Measurements from ENCODE around the gene EFNA5. TPM values are rescaled to one million over a fixed set of nuclear protein-coding genes. Genes with fewer than 3 reads are reported as not detected.

The EFNA5 gene
- total and polyA plus RNA-seq, 10 of the 15 experiments (the other 5 are each of a cell fraction or from before 2014, with no cell fraction given), result 0.19 to 12.6 (median 3.9) TPM

DNA sequence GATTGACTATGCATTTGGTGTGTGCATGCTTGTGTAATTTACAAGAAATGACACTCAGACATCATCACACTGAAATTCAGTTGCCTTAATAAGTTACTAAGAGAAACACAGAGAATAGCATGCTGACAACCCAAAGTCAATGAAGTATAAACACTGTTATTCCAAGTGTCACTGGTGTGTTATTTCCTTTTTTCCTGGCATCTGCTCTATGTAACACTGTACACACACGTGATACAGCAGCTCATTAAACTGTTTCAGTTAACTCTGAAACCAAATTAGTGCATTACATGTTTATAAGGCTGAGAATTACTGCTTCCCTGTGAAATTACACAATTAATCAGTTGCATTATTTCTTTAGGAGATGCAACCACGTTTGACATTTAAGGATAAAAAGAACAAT, 252.7 kb downstream of the EFNA5 start:
- ChIA-PET SMC1A (ENCODE audit: uncharacterized antibody, unreplicated experiment) (interaction anchor here (1.2 to 1.8 kb wide), 3 partner anchors 11 to 37 kb away, joined by 3 to 6 read pairs (median 5); no protein-coding TSS in a partner anchor), CTCF (no interaction called here), POLR2A (no interaction called here), RAD21 (ENCODE audit: unreplicated experiment) (interaction anchor here (1.4 kb wide), 1 partner anchor 50 kb away, joined by 3 read pairs; no protein-coding TSS in a partner anchor)
- BruUV-seq (replicated peaks), result no TSS peak
- Histone ChIP-seq H2AFZ (ENCODE audit: control insufficient read depth, low read depth, low read length) (no peak overlapping the region), H3K4me2 (ENCODE audit: control insufficient read depth, insufficient read depth) (no peak overlapping the region), H3K36me3 (ENCODE audit: control insufficient read depth in 2 of 2, insufficient read depth in 2 of 2, low read length in 1 of 2) (no peaks in the 10 kb centered on the region), H3K9ac (ENCODE audit: control insufficient read depth, insufficient read depth, low read length) (no peak overlapping the region), H3K79me2 (ENCODE audit: control insufficient read depth, insufficient read depth, low read length) (no peaks in the 10 kb centered on the region), H3K4me3 (no peak overlapping the region), H3K27me3 (replicated peaks in 1 of 2; ENCODE audit: control insufficient read depth in 2 of 2, insufficient read depth in 2 of 2, low read length in 1 of 2) (no peaks in the 10 kb centered on the region; a peak in 1 of 4 replicates), H3K27ac (ENCODE audit: control insufficient read depth, insufficient read depth) (no peak overlapping the region), H3K9me3 (replicated peaks; ENCODE audit: control insufficient read depth, insufficient read depth, low read length) (no peaks in the 10 kb centered on the region), H4K20me1 (ENCODE audit: control insufficient read depth, insufficient read depth) (no peaks in the 10 kb centered on the region), H3K4me1 (ENCODE audit: control insufficient read depth, insufficient read depth, low read length) (no peaks in the 10 kb centered on the region)
- TF ChIP-seq, protein P1, sequence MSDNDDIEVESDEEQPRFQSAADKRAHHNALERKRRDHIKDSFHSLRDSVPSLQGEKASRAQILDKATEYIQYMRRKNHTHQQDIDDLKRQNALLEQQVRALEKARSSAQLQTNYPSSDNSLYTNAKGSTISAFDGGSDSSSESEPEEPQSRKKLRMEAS (IDR thresholded peaks at IDR 0.05; ENCODE audit: low read depth, low read length), result no peak
- TF ChIP-seq RAD51 (IDR thresholded peaks at IDR 0.05) (0 out of 2 replicates have a peak, but pooled peaks have one; percentile 23), IKZF2 (IDR thresholded peaks at IDR 0.05) (peak; percentile 47 to 54; a peak in 3 of 4 replicates), BHLHE40 (IDR thresholded peaks at IDR 0.05; ENCODE audit: borderline replicate concordance in 1 of 2, low read depth in 2 of 2, low read length in 1 of 2) (peak; percentile 48 to 53; a peak in 2 of 4 replicates), YY1 (IDR thresholded peaks at IDR 0.05; ENCODE audit: low read depth, low read length) (no peak), MTA2 (IDR thresholded peaks at IDR 0.05; ENCODE audit: low read depth) (peak; percentile 75)
- FAIRE-seq (no peak), ATAC-seq (no peak), DNase-seq (ENCODE audit: low read depth, low spot score) (no peak)
- in situ Hi-C loops (cut with MboI), result no loop called here
- WGBS (ENCODE audit: insufficient coverage, insufficient replicate concordance, low lambda C conversion rate, missing lambda C conversion rate), result 2% methylated on average over 2 of the region's 2 CpGs
- intact Hi-C loops (cut with micrococcal nuclease; ENCODE audit: unreplicated experiment), result no loop called here

DNA sequence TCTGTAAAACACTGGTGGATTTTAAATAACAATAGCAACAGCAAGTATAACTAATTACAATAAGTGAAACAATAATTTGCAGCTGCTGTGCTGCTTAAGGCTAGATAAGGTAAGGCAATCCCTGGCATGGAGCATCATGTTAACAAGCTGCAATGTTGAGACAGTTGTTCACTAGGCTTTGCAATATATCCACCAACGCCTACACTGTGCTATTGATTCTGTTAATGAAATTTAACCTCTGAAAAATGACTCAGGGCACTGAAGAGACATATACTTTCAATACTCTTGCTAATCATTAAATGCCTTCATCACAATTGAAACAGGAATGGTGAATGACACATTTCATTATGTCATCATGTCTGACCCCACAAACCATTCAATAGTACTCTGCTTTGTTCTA, 255.0 kb downstream of the EFNA5 start:
- BruUV-seq (replicated peaks), result no TSS peak
- Histone ChIP-seq H3K9me3 (replicated peaks; ENCODE audit: control insufficient read depth, insufficient read depth, low read length) (no peaks in the 10 kb centered on the region; the same call in 2 of the 3 replicates), H3K9ac (ENCODE audit: control insufficient read depth, insufficient read depth, low read length) (no peak overlapping the region), H3K27me3 (replicated peaks in 1 of 2; ENCODE audit: control insufficient read depth in 2 of 2, insufficient read depth in 2 of 2, low read length in 1 of 2) (no peaks in the 10 kb centered on the region), H3K36me3 (ENCODE audit: control insufficient read depth in 2 of 2, insufficient read depth in 2 of 2, low read length in 1 of 2) (no peaks in the 10 kb centered on the region), H3K4me3 (no peak overlapping the region), H3K27ac (ENCODE audit: control insufficient read depth, insufficient read depth) (no peak overlapping the region), H3K4me1 (ENCODE audit: control insufficient read depth, insufficient read depth, low read length) (no peaks in the 10 kb centered on the region), H3K79me2 (ENCODE audit: control insufficient read depth, insufficient read depth, low read length) (no peaks in the 10 kb centered on the region), H3K4me2 (ENCODE audit: control insufficient read depth, insufficient read depth) (no peak overlapping the region), H2AFZ (ENCODE audit: control insufficient read depth, low read depth, low read length) (no peak overlapping the region), H4K20me1 (ENCODE audit: control insufficient read depth, insufficient read depth) (no peaks in the 10 kb centered on the region)
- intact Hi-C loops (cut with micrococcal nuclease; ENCODE audit: unreplicated experiment) (no loop called here), in situ Hi-C loops (cut with MboI) (no loop called here)
- SMC1A ChIA-PET (ENCODE audit: uncharacterized antibody, unreplicated experiment), result interaction anchor here (1.0 to 2.2 kb wide), 3 partner anchors 11 to 169 kb away, joined by 3 to 11 read pairs (median 4); no protein-coding TSS in a partner anchor
- WGBS (ENCODE audit: insufficient coverage, insufficient replicate concordance, low lambda C conversion rate, missing lambda C conversion rate), result 6% methylated on average over 1 of the region's 1 CpG
- DNase-seq (ENCODE audit: low read depth, low spot score) (no peak), ATAC-seq (peak; percentile 58), FAIRE-seq (no peak)
- POLR2A ChIA-PET, result no interaction called here
- TF ChIP-seq TBL1XR1 (IDR thresholded peaks at IDR 0.05; ENCODE audit: low read depth, low read length) (no peak), ATF7 (IDR thresholded peaks at IDR 0.05; ENCODE audit: low read depth) (peak; percentile 48; the same call in 1 of the 2 replicates)
- RAD21 ChIA-PET (ENCODE audit: unreplicated experiment), result interaction anchor here (2.0 kb wide), 1 partner anchor 25 kb away, joined by 5 read pairs; no protein-coding TSS in a partner anchor
- CTCF ChIA-PET, result interaction anchor here (1.5 kb wide), 1 partner anchor 12 kb away, joined by 3 read pairs; no protein-coding TSS in a partner anchor
